SIG-M5 treated with dmso at 0.1 percent for 504 hours (cell line): Measurements from ENCODE around the gene LAPTM4A.
A peak's percentile ranks its signal among the peaks of the same experiment; 100 is the strongest.
"Not testable (repeated sequence)": the region's sequence is repeated elsewhere in the genome, so short reads cannot be mapped to it uniquely, and the experiment has no call there.

Experiments used
- DNase-seq: peaks from one replicate; lab custom pipeline; 2025; ENCODE audit not compliant: unreplicated experiment; lab: John Stamatoyannopoulos, UW

Gene LAPTM4A

GRCh38 chr2:20051532-20052228 lies at the start of gene LAPTM4A:
Gene LAPTM4A, minus strand, starts transcription at chr2:20051628. Its CDS starts 108 bp downstream, at chr2:20051520.
- peak; percentile 99 for DNase-seq

GRCh38 chr2:20100711-20101110 lies 49.3 kb upstream of the LAPTM4A start:
- no peak for DNase-seq

- no peak for DNase-seq
These were observed 48.4 kb upstream of the LAPTM4A start for GRCh38 chr2:20099780-20100179.

GRCh38 chr2:20097889-20098714 lies 46.7 kb upstream of the LAPTM4A start:
- DNase-seq = peak; percentile 84

GRCh38 chr2:20095469-20095868 lies 44.0 kb upstream of the LAPTM4A start:
- no peak for DNase-seq

DNA sequence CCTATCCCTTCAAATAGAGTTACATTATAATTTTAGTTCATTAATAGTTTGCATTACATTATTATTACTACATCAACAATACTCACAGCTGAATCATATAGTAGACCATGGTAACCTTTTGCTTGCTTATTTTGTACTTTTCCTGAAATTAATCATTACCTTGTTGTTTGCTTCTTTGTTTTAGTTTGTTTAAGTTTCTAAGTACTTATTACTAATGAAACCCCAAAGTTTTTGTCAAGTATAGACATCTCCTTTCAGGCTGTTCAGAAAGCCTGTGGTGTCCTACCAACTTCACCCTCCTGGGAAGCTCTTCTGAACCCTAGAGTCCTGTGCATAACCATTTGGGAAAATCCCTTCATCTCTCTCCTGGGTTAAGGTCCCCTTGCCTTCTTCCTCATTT lies 43.5 kb upstream of the LAPTM4A start:
- DNase-seq = no peak

DNA sequence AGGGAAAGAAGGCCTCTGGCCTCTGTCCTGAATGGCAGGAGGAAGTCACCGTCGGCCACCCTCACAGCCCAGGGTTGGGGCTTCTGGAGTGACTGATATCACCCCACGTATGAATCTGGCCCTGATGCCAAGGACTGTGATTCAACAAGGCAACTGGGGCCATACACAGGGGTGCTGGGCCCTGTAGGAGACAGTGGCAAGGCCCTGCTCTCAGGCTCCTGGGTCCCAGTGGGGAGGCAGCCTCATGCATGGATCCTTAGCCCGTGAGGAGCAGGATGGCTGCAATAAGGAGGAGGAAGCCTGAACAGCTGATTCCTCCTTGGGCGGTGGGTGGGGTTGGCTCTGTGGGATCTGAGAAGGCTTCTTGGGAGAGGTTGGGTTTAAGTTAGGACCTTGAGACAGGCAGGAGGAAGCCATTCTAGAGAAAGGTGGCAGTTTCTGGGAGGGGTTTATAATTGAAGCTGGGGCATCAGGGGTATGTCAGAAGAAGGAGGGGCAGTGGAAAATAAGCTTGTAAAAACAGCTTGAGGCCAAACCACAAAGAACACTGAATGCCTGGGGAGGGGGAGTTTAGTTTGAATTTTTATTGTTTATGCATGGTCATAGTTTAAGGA lies 42.8 kb upstream of the LAPTM4A start:
- DNase-seq = no peak

DNA sequence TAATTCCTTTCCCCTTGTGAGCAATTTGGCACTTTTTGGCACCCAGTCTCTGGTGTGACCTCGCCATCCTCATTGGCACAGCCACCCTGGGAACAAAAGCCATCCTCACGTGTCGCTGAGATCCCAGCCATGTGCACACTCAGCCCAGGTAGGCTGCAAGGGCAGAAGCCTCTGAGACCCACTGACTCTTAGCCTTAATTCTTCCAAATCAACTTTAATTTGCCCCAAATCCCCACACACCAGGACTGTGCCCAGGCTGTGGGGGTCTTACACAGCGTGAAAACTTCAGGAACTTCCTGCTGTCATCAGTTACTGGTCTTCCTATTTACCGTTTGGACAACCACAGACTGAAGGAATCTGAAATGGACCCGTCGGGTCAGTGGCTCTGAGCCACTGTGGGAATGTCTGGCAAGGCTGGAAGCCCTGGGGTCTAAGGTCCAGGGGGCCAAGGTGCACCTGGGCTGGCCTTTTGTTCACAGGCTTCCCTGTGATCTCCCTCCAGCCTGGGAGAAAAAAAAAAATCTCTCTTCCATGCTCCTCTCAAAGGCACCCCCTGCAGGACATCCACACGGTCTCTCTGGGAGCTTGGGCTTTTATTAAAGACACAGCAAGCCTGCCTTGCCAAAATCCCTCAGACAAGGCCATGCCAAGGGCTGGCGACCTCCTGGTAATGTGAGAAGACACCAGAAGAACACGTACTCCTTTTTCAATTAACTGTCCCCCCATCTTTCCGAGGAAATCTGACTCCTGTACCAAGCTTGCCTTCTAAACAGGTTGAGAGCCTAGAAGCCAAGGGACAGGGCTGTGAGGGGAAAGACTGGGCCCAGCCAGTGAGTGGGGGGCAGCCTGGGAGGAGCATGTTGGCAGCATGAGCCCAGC lies 42.1 kb upstream of the LAPTM4A start:
- peak; percentile 20 for DNase-seq

- no peak for DNase-seq
These were observed 41.4 kb upstream of the LAPTM4A start for GRCh38 chr2:20092901-20093235.

GRCh38 chr2:20092226-20092900 lies 40.9 kb upstream of the LAPTM4A start:
- no peak for DNase-seq

- no peak for DNase-seq
These were observed 40.0 kb upstream of the LAPTM4A start for GRCh38 chr2:20091305-20091991.

DNA sequence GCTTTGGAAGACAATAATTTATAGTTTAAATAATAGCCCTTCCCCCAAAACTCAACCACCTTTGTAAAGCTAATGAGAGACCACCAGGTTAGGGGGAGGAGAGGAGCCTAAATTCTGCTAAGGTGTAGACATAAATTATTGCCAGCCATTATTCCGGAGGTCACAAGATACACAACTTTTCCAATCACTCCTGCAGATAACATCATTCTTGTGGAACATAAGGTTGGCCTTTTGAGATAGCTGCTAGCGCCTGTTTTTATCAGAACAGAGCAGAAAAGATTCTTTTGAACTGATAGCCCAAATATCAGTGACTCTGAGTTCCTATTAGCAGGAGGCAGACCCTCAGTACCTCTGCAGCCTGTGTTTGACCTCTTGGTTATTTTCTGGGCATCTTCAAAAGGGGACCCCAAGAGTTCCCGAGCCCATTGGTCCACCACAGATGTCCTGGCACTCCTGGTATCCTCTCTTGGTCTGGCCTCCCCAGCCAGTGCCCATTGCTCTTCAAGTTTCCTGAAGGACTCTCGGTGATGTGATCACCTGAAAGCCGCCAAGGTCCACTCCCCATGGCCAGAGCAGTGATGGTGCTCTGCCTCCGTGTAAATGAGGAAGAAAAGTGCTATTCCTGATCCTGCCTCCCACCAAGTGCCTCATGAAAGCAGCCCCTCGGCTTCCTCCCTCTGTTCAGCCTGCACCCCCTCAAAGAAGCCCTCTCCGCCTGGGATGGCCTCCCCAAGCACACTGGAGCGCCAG lies 38.5 kb upstream of the LAPTM4A start:
- DNase-seq = no peak

DNA sequence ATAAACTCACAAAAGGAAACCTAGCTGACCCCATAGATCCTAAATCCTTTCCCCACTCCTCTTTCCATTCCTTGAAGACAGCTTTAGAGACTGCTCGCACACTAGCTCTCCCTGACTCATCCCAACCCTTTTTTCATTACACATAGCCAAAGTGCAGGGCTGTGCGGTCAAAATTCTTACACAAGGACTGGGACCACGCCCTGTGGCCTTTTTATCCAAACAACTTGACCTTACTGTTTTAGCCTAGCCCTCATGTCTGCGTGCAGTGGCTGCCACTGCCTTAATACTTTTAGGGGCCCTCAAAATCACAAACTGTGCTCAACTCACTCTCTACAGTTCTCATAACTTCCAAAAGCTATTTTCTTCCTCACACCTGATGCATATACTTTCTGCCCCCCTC lies 34.5 kb upstream of the LAPTM4A start:
- not testable (repeated sequence) for DNase-seq

GRCh38 chr2:20082812-20083211 lies 31.4 kb upstream of the LAPTM4A start:
- not testable (repeated sequence) for DNase-seq

DNA sequence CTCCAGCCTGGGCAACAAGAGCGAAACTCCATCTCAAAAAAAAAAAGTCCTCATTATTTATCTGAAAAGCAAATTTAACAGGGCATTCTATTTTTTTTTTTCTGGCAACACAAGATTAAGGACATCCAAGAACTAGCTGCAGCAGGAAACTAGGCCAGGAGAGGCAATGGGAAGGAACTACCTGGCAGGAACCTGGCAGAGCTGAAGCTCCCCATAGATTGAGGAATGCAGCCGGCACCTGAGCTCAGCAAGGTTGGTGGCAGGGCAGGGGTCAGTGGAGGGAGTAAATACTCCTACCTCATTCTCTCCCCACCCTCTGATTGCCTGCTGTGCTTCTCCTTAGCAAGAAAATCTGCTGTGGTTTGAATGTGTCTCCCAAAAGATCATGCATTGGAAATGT lies 30.4 kb upstream of the LAPTM4A start:
- no peak for DNase-seq

- no peak for DNase-seq
These were observed 29.5 kb upstream of the LAPTM4A start for GRCh38 chr2:20080839-20081415.

DNA sequence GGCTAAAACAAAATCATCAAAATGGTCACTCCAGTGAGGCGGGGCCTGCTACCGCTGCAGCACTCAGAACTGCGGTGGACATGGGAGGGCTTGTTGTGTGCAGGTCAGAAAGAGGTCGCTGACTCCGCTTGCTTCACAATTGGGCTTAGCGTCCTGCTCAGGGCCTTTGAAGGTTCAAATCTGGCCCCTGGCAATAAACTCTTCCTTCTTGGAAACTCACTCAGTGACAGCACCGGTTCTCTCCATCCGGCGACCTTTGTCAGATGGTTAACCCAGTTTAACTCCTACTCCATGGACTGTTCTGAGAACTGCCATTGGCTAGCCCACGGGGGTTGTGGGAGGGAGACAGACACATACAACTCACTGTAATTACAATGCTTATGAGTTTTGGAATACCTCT lies 29.0 kb upstream of the LAPTM4A start:
- no peak for DNase-seq

DNA sequence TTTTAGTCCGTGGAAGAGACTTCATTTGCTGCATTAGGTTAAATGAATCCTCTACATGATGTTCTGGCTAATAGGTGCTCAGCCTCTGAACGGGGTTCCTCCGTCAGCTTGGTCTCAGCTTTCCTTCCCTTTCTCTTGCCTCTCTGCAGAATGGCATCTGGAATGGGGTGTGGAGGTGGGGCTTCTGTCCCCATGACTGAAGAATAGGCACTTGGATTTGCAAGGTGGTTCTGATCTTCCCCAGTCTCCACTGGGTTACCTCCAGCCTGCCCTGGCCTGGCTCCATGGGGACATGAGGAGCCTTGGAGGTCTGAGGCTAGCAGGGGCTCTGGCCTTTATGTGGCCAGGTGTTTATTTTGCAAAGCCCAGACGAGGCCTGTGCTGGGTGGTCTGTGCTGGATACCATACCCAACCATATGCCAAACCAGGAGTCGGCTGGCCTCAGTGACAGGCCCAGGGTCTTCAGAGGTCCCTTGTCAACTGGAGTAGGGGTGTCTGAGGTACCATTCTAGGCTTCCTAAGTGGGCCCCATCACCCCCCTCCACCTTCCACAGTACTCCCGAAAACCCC lies 28.2 kb upstream of the LAPTM4A start:
- DNase-seq = no peak
